HepG2 (cell line): ENCODE data around the gene AARSD1. TPM values are rescaled to one million over a fixed set of nuclear protein-coding genes. Genes with fewer than 3 reads are reported as not detected.

Source experiments
- CBX5 ChIP-seq: sonication (generic); formaldehyde crosslinking; IDR thresholded peaks from 2 replicates; pipeline ENCODE4 v1.4.0; 2020; ENCODE audit warnings: missing genetic modification reagents, borderline replicate concordance
- DNMT3B ChIP-seq: conservative IDR thresholded peaks from 2 replicates; pipeline ENCODE4 v1.6.1; 2016; ENCODE audit warnings: missing biosample characterization, control low read depth
- HOXD1 ChIP-seq: sonication (generic); formaldehyde crosslinking; IDR thresholded peaks from 2 replicates; pipeline ENCODE4 v1.5.0; 2020; ENCODE audit warnings: missing genetic modification reagents
- KLF9 ChIP-seq: IDR thresholded peaks from 2 replicates; pipeline ENCODE4 v1.6.1; 2016; ENCODE audit warnings: low read depth
- KMT2B ChIP-seq: IDR thresholded peaks from 2 replicates; pipeline ENCODE4 v1.6.1; 2016; ENCODE audit warnings: missing genetic modification reagents, missing compliant biosample characterization
- NPAS2 ChIP-seq: sonication (generic); formaldehyde crosslinking; IDR thresholded peaks from 2 replicates; pipeline ENCODE4 v1.8.0; 2022; ENCODE audit warnings: mild to moderate bottlenecking, missing genetic modification reagents, borderline replicate concordance
- PAF1 ChIP-seq: IDR thresholded peaks from 2 replicates; pipeline ENCODE4 v1.6.1; 2016; ENCODE audit warnings: missing genetic modification reagents, missing compliant biosample characterization
- RARA ChIP-seq: IDR thresholded peaks from 2 replicates; pipeline ENCODE4 v1.6.1; 2016; ENCODE audit warnings: missing genetic modification reagents, missing compliant biosample characterization
- SNAPC2 ChIP-seq: sonication (generic); formaldehyde crosslinking; IDR thresholded peaks from 2 replicates; pipeline ENCODE4 v1.8.1; 2022; ENCODE audit warnings: mild to moderate bottlenecking, missing genetic modification reagents
- SP1 ChIP-seq, 2 experiments: fragments of 450-650 bp in 1 of 2; sonication (generic) in 1 of 2; formaldehyde crosslinking in 1 of 2; IDR thresholded peaks; 2 replicates each; pipeline versions ENCODE4 v1.4.0 to v1.6.1; 2016 to 2020; ENCODE audit warnings: missing genetic modification reagents in 1 of 2
- SRF ChIP-seq: IDR thresholded peaks from 2 replicates; pipeline ENCODE4 v1.6.1; 2011; ENCODE audit warnings: mild to moderate bottlenecking, low read depth, low read length, moderate library complexity
- STAG1 ChIP-seq: sonication (generic); formaldehyde crosslinking; IDR thresholded peaks from 2 replicates; pipeline ENCODE4 v1.4.0; 2020; ENCODE audit warnings: missing genetic modification reagents
- SYNCRIP ChIP-seq: fragments of 200-400 bp; formaldehyde crosslinking; IDR thresholded peaks from 2 replicates; pipeline ENCODE4 v1.6.1; 2018; ENCODE audit warnings: mild to moderate bottlenecking, low read depth, low read length; ENCODE audit not compliant: insufficient read depth
- THAP11 ChIP-seq: IDR thresholded peaks from 2 replicates; pipeline ENCODE4 v1.6.1; 2016; ENCODE audit warnings: missing biosample characterization, missing genetic modification reagents
- ZEB1 ChIP-seq: IDR thresholded peaks from 2 replicates; pipeline ENCODE4 v1.6.1; 2012; ENCODE audit warnings: mild to moderate bottlenecking, low read depth, inconsistent platforms; ENCODE audit not compliant: insufficient replicate concordance
- ZFP1 ChIP-seq: IDR thresholded peaks from 2 replicates; pipeline ENCODE4 v1.6.1; 2016
- ZNF136 ChIP-seq: sonication (generic); formaldehyde crosslinking; IDR thresholded peaks from 2 replicates; pipeline ENCODE4 v1.8.1; 2022; ENCODE audit warnings: low read depth, mild to moderate bottlenecking, moderate library complexity, missing genetic modification reagents
- ZNF24 ChIP-seq: fragments of 450-650 bp; IDR thresholded peaks from 2 replicates; pipeline ENCODE4 v1.6.1; 2017; ENCODE audit warnings: antibody characterized with exemption, mild to moderate bottlenecking
- ZNF496 ChIP-seq: sonication (generic); formaldehyde crosslinking; IDR thresholded peaks from 2 replicates; pipeline ENCODE4 v1.8.1; 2023; ENCODE audit warnings: mild to moderate bottlenecking, moderate library complexity, missing genetic modification reagents; ENCODE audit not compliant: insufficient replicate concordance
- ZNF572 ChIP-seq: sonication (generic); formaldehyde crosslinking; IDR thresholded peaks from 2 replicates; pipeline ENCODE4 v1.5.1; 2020; ENCODE audit warnings: mild to moderate bottlenecking, missing genetic modification reagents
- ZNF720 ChIP-seq: sonication (generic); formaldehyde crosslinking; IDR thresholded peaks from 2 replicates; pipeline ENCODE4 v1.4.0; 2020; ENCODE audit warnings: missing genetic modification reagents
- ZSCAN29 ChIP-seq: sonication (generic); formaldehyde crosslinking; conservative IDR thresholded peaks from 2 replicates; pipeline ENCODE4 v1.4.0; 2020; ENCODE audit warnings: mild to moderate bottlenecking, missing genetic modification reagents
- polyA plus RNA-seq, 8 experiments: library from polyadenylated mRNA; depleted of rRNA in 3 of 8; stranded (reverse) in 7 of 8; unstranded in 1 of 8; fragments of >200 nt; fragmentation: Illumina TruSeq in 4 of 8; extraction: Trizol in 4 of 8; gene quantifications; 2 replicates each; pipeline versions ENCODE4 v1.2.1 to v1.2.3, GENCODE V29; 2011 to 2016; ENCODE audit warnings: low read depth in 4 of 8, missing spikeins in 1 of 8, mixed read lengths in 1 of 8; ENCODE audit not compliant: insufficient read depth in 1 of 8
- total RNA-seq, 5 experiments: library from RNA; depleted of rRNA; stranded (reverse); fragments of >200 nt; fragmentation: Illumina TruSeq; extraction: Trizol; gene quantifications; 2 replicates each; pipeline ENCODE4 v1.2.3, GENCODE V29; 2016; ENCODE audit warnings: low read depth in 1 of 5
- TF ChIP-seq, protein P1 (sequence below): sonication (generic); formaldehyde crosslinking; IDR thresholded peaks from 2 replicates; pipeline ENCODE4 v1.8.0; 2022; ENCODE audit warnings: missing genetic modification reagents, mild to moderate bottlenecking, moderate library complexity, borderline replicate concordance
- TF ChIP-seq, protein P2 (sequence below): sonication (generic); formaldehyde crosslinking; conservative IDR thresholded peaks from 2 replicates; pipeline ENCODE4 v1.4.0; 2020; ENCODE audit warnings: mild to moderate bottlenecking, missing genetic modification reagents, moderate library complexity
- TF ChIP-seq, protein P3 (sequence below): sonication (generic); formaldehyde crosslinking; conservative IDR thresholded peaks from 2 replicates; pipeline ENCODE4 v1.8.1; 2023; ENCODE audit warnings: missing genetic modification reagents

Gene AARSD1
- total and polyA plus RNA-seq, 2 of the 13 experiments (the other 11 are each of a cell fraction or from before 2014, with no cell fraction given): 24.7 to 29.3 TPM

DNA sequence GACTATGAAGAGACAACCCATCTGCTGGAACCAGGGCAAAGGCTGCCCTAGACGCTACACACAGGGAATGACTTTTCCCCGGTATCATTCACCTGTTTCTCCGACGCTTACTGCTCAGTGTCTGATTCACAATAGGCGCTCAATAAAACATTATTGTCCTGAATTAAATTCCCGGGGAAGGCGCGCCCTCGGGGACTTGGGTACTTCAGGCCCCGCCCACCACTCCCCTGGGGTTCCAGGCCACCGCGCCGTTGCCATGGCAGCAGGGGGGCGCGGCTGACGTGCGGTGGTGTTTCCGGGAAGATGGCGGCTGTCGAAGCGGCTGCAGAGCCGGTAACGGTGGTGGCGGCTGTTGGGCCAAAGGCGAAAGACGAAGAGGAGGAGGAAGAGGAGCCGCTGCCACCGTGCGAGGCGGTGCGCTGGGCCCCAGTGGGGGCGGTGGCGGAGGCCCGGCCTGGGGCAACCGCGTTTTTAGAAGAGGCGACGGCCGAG, 16.1 kb upstream of the AARSD1 start, which contains the start of gene RUNDC1 (continued):
- TF ChIP-seq SNAPC2 (CRISPR knock-in tag): 0 out of 2 replicates have a peak, but pooled peaks have one; percentile 6
- no peak for TF ChIP-seq ZNF24
- TF ChIP-seq KMT2B: peak; percentile 79; the same call in 1 of the 2 replicates
- TF ChIP-seq SP1 (IDR thresholded peaks at IDR 0.05): no peak
- peak; percentile 75; the same call in 1 of the 2 replicates for TF ChIP-seq SP1 (CRISPR knock-in tag; IDR thresholded peaks at IDR 0.05)
- TF ChIP-seq STAG1 (CRISPR knock-in tag): no peak
- no peak for TF ChIP-seq ZNF496 (CRISPR knock-in tag)
- TF ChIP-seq SRF: peak; percentile 24; the same call in 1 of the 2 replicates
- TF ChIP-seq RARA (CRISPR knock-in tag): 0 out of 2 replicates have a peak, but pooled peaks have one; percentile 1
- no peak for TF ChIP-seq NPAS2 (CRISPR knock-in tag)
- TF ChIP-seq THAP11 (CRISPR knock-in tag): peak; percentile 56; the same call in 1 of the 2 replicates
- TF ChIP-seq ZNF136 (CRISPR knock-in tag): no peak
- TF ChIP-seq, protein P1, sequence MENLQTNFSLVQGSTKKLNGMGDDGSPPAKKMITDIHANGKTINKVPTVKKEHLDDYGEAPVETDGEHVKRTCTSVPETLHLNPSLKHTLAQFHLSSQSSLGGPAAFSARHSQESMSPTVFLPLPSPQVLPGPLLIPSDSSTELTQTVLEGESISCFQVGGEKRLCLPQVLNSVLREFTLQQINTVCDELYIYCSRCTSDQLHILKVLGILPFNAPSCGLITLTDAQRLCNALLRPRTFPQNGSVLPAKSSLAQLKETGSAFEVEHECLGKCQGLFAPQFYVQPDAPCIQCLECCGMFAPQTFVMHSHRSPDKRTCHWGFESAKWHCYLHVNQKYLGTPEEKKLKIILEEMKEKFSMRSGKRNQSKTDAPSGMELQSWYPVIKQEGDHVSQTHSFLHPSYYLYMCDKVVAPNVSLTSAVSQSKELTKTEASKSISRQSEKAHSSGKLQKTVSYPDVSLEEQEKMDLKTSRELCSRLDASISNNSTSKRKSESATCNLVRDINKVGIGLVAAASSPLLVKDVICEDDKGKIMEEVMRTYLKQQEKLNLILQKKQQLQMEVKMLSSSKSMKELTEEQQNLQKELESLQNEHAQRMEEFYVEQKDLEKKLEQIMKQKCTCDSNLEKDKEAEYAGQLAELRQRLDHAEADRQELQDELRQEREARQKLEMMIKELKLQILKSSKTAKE (CRISPR knock-in tag): no peak
- TF ChIP-seq CBX5 (CRISPR knock-in tag): no peak
- TF ChIP-seq DNMT3B (CRISPR knock-in tag): no peak
- TF ChIP-seq, protein P2, sequence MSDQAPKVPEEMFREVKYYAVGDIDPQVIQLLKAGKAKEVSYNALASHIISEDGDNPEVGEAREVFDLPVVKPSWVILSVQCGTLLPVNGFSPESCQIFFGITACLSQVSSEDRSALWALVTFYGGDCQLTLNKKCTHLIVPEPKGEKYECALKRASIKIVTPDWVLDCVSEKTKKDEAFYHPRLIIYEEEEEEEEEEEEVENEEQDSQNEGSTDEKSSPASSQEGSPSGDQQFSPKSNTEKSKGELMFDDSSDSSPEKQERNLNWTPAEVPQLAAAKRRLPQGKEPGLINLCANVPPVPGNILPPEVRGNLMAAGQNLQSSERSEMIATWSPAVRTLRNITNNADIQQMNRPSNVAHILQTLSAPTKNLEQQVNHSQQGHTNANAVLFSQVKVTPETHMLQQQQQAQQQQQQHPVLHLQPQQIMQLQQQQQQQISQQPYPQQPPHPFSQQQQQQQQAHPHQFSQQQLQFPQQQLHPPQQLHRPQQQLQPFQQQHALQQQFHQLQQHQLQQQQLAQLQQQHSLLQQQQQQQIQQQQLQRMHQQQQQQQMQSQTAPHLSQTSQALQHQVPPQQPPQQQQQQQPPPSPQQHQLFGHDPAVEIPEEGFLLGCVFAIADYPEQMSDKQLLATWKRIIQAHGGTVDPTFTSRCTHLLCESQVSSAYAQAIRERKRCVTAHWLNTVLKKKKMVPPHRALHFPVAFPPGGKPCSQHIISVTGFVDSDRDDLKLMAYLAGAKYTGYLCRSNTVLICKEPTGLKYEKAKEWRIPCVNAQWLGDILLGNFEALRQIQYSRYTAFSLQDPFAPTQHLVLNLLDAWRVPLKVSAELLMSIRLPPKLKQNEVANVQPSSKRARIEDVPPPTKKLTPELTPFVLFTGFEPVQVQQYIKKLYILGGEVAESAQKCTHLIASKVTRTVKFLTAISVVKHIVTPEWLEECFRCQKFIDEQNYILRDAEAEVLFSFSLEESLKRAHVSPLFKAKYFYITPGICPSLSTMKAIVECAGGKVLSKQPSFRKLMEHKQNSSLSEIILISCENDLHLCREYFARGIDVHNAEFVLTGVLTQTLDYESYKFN (CRISPR knock-in tag): 0 out of 2 replicates have a peak, but pooled peaks have one; percentile 11
- TF ChIP-seq ZEB1: no peak
- no peak for TF ChIP-seq ZSCAN29 (CRISPR knock-in tag)
- TF ChIP-seq PAF1: no peak
- no peak for TF ChIP-seq ZNF720 (CRISPR knock-in tag)
- TF ChIP-seq SYNCRIP: no peak
- TF ChIP-seq, protein P3, sequence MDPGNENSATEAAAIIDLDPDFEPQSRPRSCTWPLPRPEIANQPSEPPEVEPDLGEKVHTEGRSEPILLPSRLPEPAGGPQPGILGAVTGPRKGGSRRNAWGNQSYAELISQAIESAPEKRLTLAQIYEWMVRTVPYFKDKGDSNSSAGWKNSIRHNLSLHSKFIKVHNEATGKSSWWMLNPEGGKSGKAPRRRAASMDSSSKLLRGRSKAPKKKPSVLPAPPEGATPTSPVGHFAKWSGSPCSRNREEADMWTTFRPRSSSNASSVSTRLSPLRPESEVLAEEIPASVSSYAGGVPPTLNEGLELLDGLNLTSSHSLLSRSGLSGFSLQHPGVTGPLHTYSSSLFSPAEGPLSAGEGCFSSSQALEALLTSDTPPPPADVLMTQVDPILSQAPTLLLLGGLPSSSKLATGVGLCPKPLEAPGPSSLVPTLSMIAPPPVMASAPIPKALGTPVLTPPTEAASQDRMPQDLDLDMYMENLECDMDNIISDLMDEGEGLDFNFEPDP (CRISPR knock-in tag): no peak
- 0 out of 2 replicates have a peak, but pooled peaks have one; percentile 7 for TF ChIP-seq ZFP1 (CRISPR knock-in tag)
- no peak; the same call in 1 of the 2 replicates for TF ChIP-seq ZNF572
- TF ChIP-seq KLF9: peak; percentile 78; the same call in 1 of the 2 replicates
- no peak for TF ChIP-seq HOXD1 (CRISPR knock-in tag)
